GM12878 (cell line): ENCODE data around the gene ENO2. TPM values are rescaled to one million over a fixed set of nuclear protein-coding genes. Genes with fewer than 3 reads are reported as not detected.
A peak's percentile ranks its signal among the peaks of the same experiment; 100 is the strongest.

ENCODE experiments used
- ATAC-seq: fragments of 200-7000 bp; cut with Tn5 transposase; 3 replicates; pipeline ENCODE4 v1.9.1; 2020; ENCODE audit warnings: mild to moderate bottlenecking, moderate library complexity
- BruUV-seq: library from RNA; stranded (reverse); fragments of 400-500 nt; replicated peaks from 2 replicates; lab custom pipeline; 2021; lab: Mats Ljungman, UMichigan
- CTCF ChIA-PET: fragments of 300-600 bp; sonication (Branson Sonifier 250); formaldehyde crosslinking; extraction: SDS; loops from one replicate; lab custom pipeline; 2021; ENCODE audit warnings: inconsistent platforms; lab: Yijun Ruan, JAX
- POLR2A ChIA-PET: fragments of 350-600 bp; formaldehyde crosslinking; extraction: SDS; loops from one replicate; lab custom pipeline; 2021; ENCODE audit warnings: inconsistent platforms; lab: Charles Lee
- RAD21 ChIA-PET: fragments of 300-600 bp; sonication (Branson Sonifier 250); formaldehyde crosslinking; loops from one replicate; lab custom pipeline; 2023; ENCODE audit warnings: antibody characterized with exemption; ENCODE audit not compliant: unreplicated experiment; lab: Charles Lee
- SMC1A ChIA-PET: fragments of 300-600 bp; sonication (Branson Sonifier 250); formaldehyde crosslinking; loops from one replicate; lab custom pipeline; 2023; ENCODE audit not compliant: unreplicated experiment, uncharacterized antibody; lab: Charles Lee
- DNase-seq: peaks from one replicate; pipeline ENCODE4 v3.0.0-alpha.2; 2011; ENCODE audit warnings: low read depth, low spot score
- FAIRE-seq: peaks from 3 replicates; lab custom pipeline; 2011; peaks lifted over from hg19 to GRCh38; lab: Jason Lieb, UNC
- H2AFZ ChIP-seq: 2 replicates; pipeline ENCODE4 v1.6.0; 2011; ENCODE audit warnings: low read depth, low read length, control low read depth; ENCODE audit not compliant: control insufficient read depth
- H3K27ac ChIP-seq: 2 replicates; pipeline ENCODE4 v1.5.1; 2011; ENCODE audit warnings: control low read depth; ENCODE audit not compliant: control insufficient read depth, insufficient read depth
- H3K27me3 ChIP-seq, 2 experiments: replicated peaks in 1 of 2; 2 replicates each; pipeline versions ENCODE4 v1.6.0 to v1.6.1; 2011; ENCODE audit warnings: low read length in 1 of 2; ENCODE audit not compliant: control insufficient read depth in 2 of 2, insufficient read depth in 2 of 2
- H3K36me3 ChIP-seq, 2 experiments: 2 replicates each; pipeline ENCODE4 v1.5.1; 2011; ENCODE audit warnings: low read length in 1 of 2; ENCODE audit not compliant: control insufficient read depth in 2 of 2, insufficient read depth in 2 of 2
- H3K4me1 ChIP-seq: 2 replicates; pipeline ENCODE4 v1.6.1; 2011; ENCODE audit warnings: mild to moderate bottlenecking, low read length, moderate library complexity, mixed read lengths; ENCODE audit not compliant: control insufficient read depth, insufficient read depth
- H3K4me2 ChIP-seq: 2 replicates; pipeline ENCODE4 v1.6.0; 2011; ENCODE audit warnings: control low read depth; ENCODE audit not compliant: control insufficient read depth, insufficient read depth
- H3K4me3 ChIP-seq: fragments of 200-600 bp; sonication (generic); 2 replicates; pipeline ENCODE4 v1.5.1; 2016
- H3K79me2 ChIP-seq: 2 replicates; pipeline ENCODE4 v1.6.0; 2011; ENCODE audit warnings: low read length; ENCODE audit not compliant: control insufficient read depth, insufficient read depth
- H3K9ac ChIP-seq: 2 replicates; pipeline ENCODE4 v1.8.0; 2011; ENCODE audit warnings: low read length, control low read depth, mixed read lengths; ENCODE audit not compliant: control insufficient read depth, insufficient read depth
- H3K9me3 ChIP-seq: replicated peaks from 3 replicates; pipeline ENCODE4 v1.5.1; 2011; ENCODE audit warnings: mild to moderate bottlenecking, low read length; ENCODE audit not compliant: control insufficient read depth, insufficient read depth
- H4K20me1 ChIP-seq: 2 replicates; pipeline ENCODE4 v1.6.0; 2011; ENCODE audit not compliant: control insufficient read depth, insufficient read depth
- BCL3 ChIP-seq: IDR thresholded peaks from 2 replicates; pipeline ENCODE4 v1.6.1; 2011; ENCODE audit warnings: borderline replicate concordance, low read depth, mild to moderate bottlenecking, moderate library complexity, low read length; ENCODE audit not compliant: insufficient read depth, poor library complexity, severe bottlenecking
- CBX3 ChIP-seq: fragments of 200-600 bp; sonication (generic); IDR thresholded peaks from 2 replicates; pipeline ENCODE4 v1.6.1; 2016; ENCODE audit warnings: low read depth, borderline replicate concordance
- CEBPZ ChIP-seq: fragments of 150-350 bp; IDR thresholded peaks from 2 replicates; pipeline ENCODE4 v1.6.1; 2016; ENCODE audit warnings: low read depth, low read length
- CREB1 ChIP-seq: IDR thresholded peaks from 2 replicates; pipeline ENCODE4 v1.6.1; 2012; ENCODE audit warnings: low read depth, mild to moderate bottlenecking, inconsistent platforms
- CREM ChIP-seq: IDR thresholded peaks from 2 replicates; pipeline ENCODE4 v1.6.1; 2014; ENCODE audit warnings: antibody characterized with exemption, low read depth
- HDAC2 ChIP-seq: fragments of 200-600 bp; sonication (generic); IDR thresholded peaks from 2 replicates; pipeline ENCODE4 v1.6.1; 2017
- POLR2AphosphoS5 ChIP-seq: IDR thresholded peaks from 2 replicates; pipeline ENCODE4 v1.6.1; 2011; ENCODE audit warnings: mild to moderate bottlenecking, low read length, inconsistent platforms
- SREBF2 ChIP-seq: IDR thresholded peaks from 2 replicates; pipeline ENCODE4 v1.6.1; 2012; ENCODE audit warnings: mild to moderate bottlenecking, low read length
- TARDBP ChIP-seq: IDR thresholded peaks from 2 replicates; pipeline ENCODE4 v1.6.1; 2016; ENCODE audit warnings: borderline replicate concordance
- USF2 ChIP-seq: IDR thresholded peaks from 2 replicates; pipeline ENCODE4 v1.6.1; 2011; ENCODE audit warnings: low read depth, low read length, improper control_type of control experiment, borderline replicate concordance
- ZNF274 ChIP-seq: IDR thresholded peaks from one replicate; pipeline ENCODE4 v1.8.0; 2011; ENCODE audit not compliant: insufficient read length, insufficient read depth
- ZZZ3 ChIP-seq: IDR thresholded peaks from 2 replicates; pipeline ENCODE4 v1.6.1; 2011; ENCODE audit warnings: low read depth; ENCODE audit not compliant: control insufficient read depth, insufficient read length
- WGBS: methylation state at CpG from one replicate; pipeline ENCODE4 v1.1.6; 2016; ENCODE audit warnings: low lambda C conversion rate; ENCODE audit not compliant: insufficient replicate concordance, insufficient coverage; ENCODE audit errors: missing lambda C conversion rate; 5-methylcytosine and 5-hydroxymethylcytosine counted together
- in situ Hi-C: fragments of 300-500 bp; cut with MboI; formaldehyde crosslinking; loops from 9 replicates; pipeline ENCODE4 v1.14.3; 2018; ENCODE audit warnings: mixed read lengths
- intact Hi-C: fragments of 100-400 bp; cut with micrococcal nuclease; formaldehyde crosslinking; loops from one replicate; pipeline ENCODE4 v1.14.2; 2022; ENCODE audit not compliant: unreplicated experiment
- polyA plus RNA-seq, 11 experiments: library from polyadenylated mRNA; depleted of rRNA in 4 of 11; unstranded in 6 of 11; stranded (reverse) in 5 of 11; fragments of >200 nt; fragmentation: Nextera tagmentation in 4 of 11; fragmentation: Illumina TruSeq in 1 of 11; extraction: Ambion mirVana in 4 of 11; extraction: Trizol in 1 of 11; gene quantifications; 1 replicate in 1 of 11; 2 replicates in 10 of 11; pipeline versions ENCODE4 v1.2.1 to v1.2.3, GENCODE V29; 2011 to 2016; ENCODE audit warnings: inconsistent platforms in 2 of 11, missing spikeins in 2 of 11, low read depth in 1 of 11
- total RNA-seq, 4 experiments: library from RNA; depleted of rRNA in 3 of 4; stranded (reverse); fragments of >200 nt in 3 of 4; fragmentation: Illumina TruSeq in 1 of 4; extraction: Trizol in 1 of 4; gene quantifications; 2 replicates each; pipeline versions ENCODE4 v1.2.1 to v1.2.3, GENCODE V29; 2013 to 2021
- TF ChIP-seq, protein P1 (sequence below): fragments of 450-650 bp; conservative IDR thresholded peaks from 2 replicates; pipeline ENCODE4 v1.6.1; 2017; ENCODE audit warnings: mild to moderate bottlenecking, moderate library complexity

ENO2 gene
- total and polyA plus RNA-seq, 10 of the 15 experiments (the other 5 are each of a cell fraction or from before 2014, with no cell fraction given), result 24.8 to 196 (median 43.1) TPM

GRCh38 chr12:6937481-6938352 is 23.3 kb downstream of the ENO2 start:
- under 1% methylated on average over 61 of the region's 80 CpGs for WGBS
- no peaks in the 10 kb centered on the region for H4K20me1 ChIP-seq
- FAIRE-seq (peak; percentile 99), DNase-seq (peak; percentile 90), ATAC-seq (peak; percentile 96)
- peak overlapping the region; percentile 95 for H3K4me2 ChIP-seq
- intact Hi-C loops (loop anchor here (2.0 kb wide), 1 partner anchor 13 kb away; no protein-coding TSS in a partner anchor), in situ Hi-C loops (no loop called here)
- POLR2A ChIA-PET, result interaction anchor here (0.9 to 17.8 kb wide), 15 partner anchors 9 to 86 kb away, joined by 3 to 524 read pairs (median 6); partner anchors contain the start of genes ATN1, CDCA3, EMG1 and LPCAT3
- H3K36me3 ChIP-seq, result peaks cover 5 to 6% of the 10 kb centered on the region in 2 experiments; a peak in 3 of 4 replicates
- BruUV-seq, result TSS peak; percentile 92
- peak overlapping the region; percentile 86 for H3K4me3 ChIP-seq
- peaks cover 11% of the 10 kb centered on the region; the same call in 1 of the 2 replicates for H3K4me1 ChIP-seq
- no peaks in the 10 kb centered on the region for H3K27me3 ChIP-seq
- H3K79me2 ChIP-seq, result peaks cover 24% of the 10 kb centered on the region
- RAD21 ChIA-PET, result interaction anchor here (0.8 to 1.7 kb wide), 9 partner anchors 12 to 68 kb away, joined by 3 to 8 read pairs (median 3); partner anchors contain the start of gene SPSB2
- H3K9me3 ChIP-seq, result no peaks in the 10 kb centered on the region
- H3K9ac ChIP-seq, result peak overlapping the region; percentile 96
- CTCF ChIA-PET, result interaction anchor here (0.7 to 8.6 kb wide), 23 partner anchors 9 to 248 kb away, joined by 3 to 111 read pairs (median 4); partner anchors contain the start of genes C1RL, CDCA3, LPCAT3 and LRRC23
- H2AFZ ChIP-seq, result peak overlapping the region; percentile 56
- H3K27ac ChIP-seq, result peak overlapping the region; percentile 92
- SMC1A ChIA-PET, result interaction anchor here (0.9 to 1.6 kb wide), 6 partner anchors 9 to 70 kb away, joined by 3 to 12 read pairs (median 4); partner anchors contain the start of gene TPI1
- no peak for TF ChIP-seq CREB1
- TF ChIP-seq ZNF274, result no peak
- peak; percentile 46; the same call in 1 of the 2 replicates for TF ChIP-seq SREBF2
- TF ChIP-seq HDAC2, result no peak
- TF ChIP-seq CBX3, result no peak
- no peak; the same call in 1 of the 2 replicates for TF ChIP-seq USF2
- no peak for TF ChIP-seq ZZZ3
- TF ChIP-seq BCL3, result peak; percentile 76
- TF ChIP-seq POLR2AphosphoS5, result peak; percentile 93
- no peak for TF ChIP-seq CEBPZ
- TF ChIP-seq TARDBP, result peak; percentile 82
- peak; percentile 98 for TF ChIP-seq CREM
- TF ChIP-seq, protein P1, sequence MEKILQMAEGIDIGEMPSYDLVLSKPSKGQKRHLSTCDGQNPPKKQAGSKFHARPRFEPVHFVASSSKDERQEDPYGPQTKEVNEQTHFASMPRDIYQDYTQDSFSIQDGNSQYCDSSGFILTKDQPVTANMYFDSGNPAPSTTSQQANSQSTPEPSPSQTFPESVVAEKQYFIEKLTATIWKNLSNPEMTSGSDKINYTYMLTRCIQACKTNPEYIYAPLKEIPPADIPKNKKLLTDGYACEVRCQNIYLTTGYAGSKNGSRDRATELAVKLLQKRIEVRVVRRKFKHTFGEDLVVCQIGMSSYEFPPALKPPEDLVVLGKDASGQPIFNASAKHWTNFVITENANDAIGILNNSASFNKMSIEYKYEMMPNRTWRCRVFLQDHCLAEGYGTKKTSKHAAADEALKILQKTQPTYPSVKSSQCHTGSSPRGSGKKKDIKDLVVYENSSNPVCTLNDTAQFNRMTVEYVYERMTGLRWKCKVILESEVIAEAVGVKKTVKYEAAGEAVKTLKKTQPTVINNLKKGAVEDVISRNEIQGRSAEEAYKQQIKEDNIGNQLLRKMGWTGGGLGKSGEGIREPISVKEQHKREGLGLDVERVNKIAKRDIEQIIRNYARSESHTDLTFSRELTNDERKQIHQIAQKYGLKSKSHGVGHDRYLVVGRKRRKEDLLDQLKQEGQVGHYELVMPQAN, result peak; percentile 69; the same call in 1 of the 2 replicates
